AG09309 (cell line): ENCODE measurements around the gene GMCL1.

Experiments used
- DNase-seq: peaks from one replicate; pipeline ENCODE4 v3.0.0-alpha.2; 2010; ENCODE audit warnings: low read depth
- H3K4me3 ChIP-seq: 2 replicates; pipeline ENCODE4 v1.5.1; 2011; ENCODE audit warnings: mild to moderate bottlenecking, low read depth, low read length, moderate library complexity; ENCODE audit not compliant: control insufficient read depth
- TF ChIP-seq, protein P1 (sequence below): IDR thresholded peaks from 2 replicates; pipeline ENCODE4 v1.5.1; 2011; ENCODE audit warnings: mild to moderate bottlenecking, low read depth, low read length, inconsistent platforms; ENCODE audit not compliant: insufficient read depth, control insufficient read depth; ENCODE audit errors: missing control alignments

GMCL1 gene

DNA sequence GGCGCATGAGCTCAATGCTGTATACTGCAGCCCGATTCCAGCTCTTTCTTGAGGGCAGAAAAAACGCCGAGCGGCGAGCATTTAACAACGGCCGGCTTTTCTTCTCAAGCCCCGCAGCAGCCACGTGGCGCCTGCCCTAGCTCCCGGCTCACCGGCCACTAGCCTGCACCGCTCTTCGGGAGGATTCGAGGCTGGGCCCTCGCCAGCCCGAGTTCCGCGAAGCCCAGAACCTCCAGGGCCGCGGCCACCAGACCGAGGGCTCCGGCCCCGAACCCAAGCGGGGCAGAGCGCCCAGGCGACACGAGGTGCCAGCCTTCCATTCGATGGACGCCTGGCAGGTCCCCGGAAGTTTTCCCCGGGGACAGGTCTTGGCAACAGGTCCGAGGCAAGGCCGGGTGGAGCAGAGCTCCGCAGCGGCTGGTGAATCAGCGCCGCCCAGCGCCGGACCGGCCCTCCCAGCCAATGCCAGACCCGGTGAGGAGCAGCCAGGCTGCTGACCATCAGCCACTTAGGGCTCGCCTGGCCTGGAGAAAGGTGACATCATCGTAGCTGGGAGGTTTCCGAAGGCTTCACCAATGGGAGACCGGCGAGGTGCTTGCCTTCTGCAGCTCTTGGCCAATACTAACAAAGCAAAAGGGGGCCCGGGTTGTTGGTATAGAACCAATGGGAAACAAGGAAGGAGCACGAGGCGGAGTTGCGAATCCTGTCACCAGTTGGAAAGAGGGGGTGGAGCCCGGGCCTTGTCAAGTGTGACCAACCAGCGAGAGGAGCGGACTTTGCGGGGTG, 84.9 kb downstream of the GMCL1 start:
- TF ChIP-seq, protein P1, sequence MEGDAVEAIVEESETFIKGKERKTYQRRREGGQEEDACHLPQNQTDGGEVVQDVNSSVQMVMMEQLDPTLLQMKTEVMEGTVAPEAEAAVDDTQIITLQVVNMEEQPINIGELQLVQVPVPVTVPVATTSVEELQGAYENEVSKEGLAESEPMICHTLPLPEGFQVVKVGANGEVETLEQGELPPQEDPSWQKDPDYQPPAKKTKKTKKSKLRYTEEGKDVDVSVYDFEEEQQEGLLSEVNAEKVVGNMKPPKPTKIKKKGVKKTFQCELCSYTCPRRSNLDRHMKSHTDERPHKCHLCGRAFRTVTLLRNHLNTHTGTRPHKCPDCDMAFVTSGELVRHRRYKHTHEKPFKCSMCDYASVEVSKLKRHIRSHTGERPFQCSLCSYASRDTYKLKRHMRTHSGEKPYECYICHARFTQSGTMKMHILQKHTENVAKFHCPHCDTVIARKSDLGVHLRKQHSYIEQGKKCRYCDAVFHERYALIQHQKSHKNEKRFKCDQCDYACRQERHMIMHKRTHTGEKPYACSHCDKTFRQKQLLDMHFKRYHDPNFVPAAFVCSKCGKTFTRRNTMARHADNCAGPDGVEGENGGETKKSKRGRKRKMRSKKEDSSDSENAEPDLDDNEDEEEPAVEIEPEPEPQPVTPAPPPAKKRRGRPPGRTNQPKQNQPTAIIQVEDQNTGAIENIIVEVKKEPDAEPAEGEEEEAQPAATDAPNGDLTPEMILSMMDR = peak; percentile 24
- DNase-seq = peak; percentile 100

GRCh38 chr2:69914950-69915945, 85.8 kb downstream of the GMCL1 start, which contains the start of gene MXD1:
TSS of gene MXD1 (plus strand) at chr2:69915109. CDS start at chr2:69915331, 222 bp downstream.
- no peak for DNase-seq
- TF ChIP-seq, protein P1 = no peak
- H3K4me3 ChIP-seq = peak within 1 kb of the TSS; percentile 89

More for the DNA sequence above, 84.9 kb downstream of the GMCL1 start:
- H3K4me3 ChIP-seq = peak overlapping the region; percentile 54

DNA sequence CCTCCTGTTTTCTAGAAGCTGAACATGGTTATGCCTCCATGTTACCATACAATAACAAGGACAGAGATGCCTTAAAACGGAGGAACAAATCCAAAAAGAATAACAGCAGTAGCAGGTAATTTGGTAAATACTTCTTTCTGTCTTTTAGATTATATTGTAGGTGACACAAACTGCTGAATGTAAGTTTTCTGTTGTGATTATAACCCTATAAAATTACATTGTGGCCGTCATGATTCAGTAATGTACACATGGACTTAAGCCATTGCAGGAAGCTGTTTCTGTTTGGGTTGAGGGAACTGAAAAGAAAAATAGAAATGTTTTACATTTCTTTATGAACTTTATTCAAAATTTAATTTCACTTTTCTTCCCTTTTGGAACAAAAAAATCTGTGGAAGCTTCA, 86.6 kb downstream of the GMCL1 start:
- DNase-seq = no peak
- H3K4me3 ChIP-seq = peak overlapping the region; percentile 89
- TF ChIP-seq, protein P1 = no peak

DNA sequence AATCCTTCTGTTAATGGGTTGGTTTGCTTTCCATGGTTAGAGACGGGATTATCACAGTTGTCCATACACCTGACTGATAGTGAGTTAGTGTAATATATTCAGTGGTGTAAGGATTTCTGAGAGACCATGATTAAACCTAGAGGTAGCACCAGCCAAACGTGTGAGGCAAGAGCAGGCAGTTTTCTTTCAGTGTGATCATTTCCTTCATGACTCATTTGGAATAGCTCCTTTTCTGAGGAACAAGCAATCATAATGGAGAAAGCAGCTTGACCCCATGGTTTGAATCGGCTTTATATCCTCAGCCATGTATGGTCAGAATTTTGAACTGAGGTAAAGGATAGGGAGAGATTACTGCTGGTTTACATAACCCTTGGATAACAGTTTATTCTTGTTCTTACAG, 88.4 kb downstream of the GMCL1 start:
- TF ChIP-seq, protein P1 = no peak
- no peak overlapping the region for H3K4me3 ChIP-seq
- peak; percentile 79 for DNase-seq

- TF ChIP-seq, protein P1 = no peak
- H3K4me3 ChIP-seq = no peak overlapping the region
- DNase-seq = no peak
These were observed 88.9 kb downstream of the GMCL1 start for GRCh38 chr2:69918401-69918800.

DNA sequence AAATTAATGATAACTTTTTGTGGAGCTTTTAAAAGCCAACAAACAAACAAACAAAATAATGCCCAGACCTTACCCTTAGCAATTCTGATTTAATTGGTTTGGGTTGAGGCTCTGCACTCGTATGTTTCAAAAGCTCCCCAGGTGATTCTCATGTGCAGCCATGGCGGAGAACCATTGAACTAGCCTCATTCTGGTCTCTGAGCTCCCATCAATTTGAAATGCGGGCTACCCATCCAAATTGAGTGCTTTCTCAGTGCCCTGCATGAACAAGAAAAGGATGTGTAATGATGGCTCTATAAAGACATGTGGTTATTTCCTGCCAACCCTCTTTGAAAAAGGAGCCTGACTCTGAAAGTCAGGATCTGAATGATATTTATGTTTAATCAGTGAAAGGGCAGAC, 93.7 kb downstream of the GMCL1 start:
- TF ChIP-seq, protein P1 = no peak
- H3K4me3 ChIP-seq = no peak overlapping the region
- DNase-seq = no peak
